Stimulated activated CD4-positive, alpha-beta T cell treated with anti-CD3 and anti-CD28 coated beads, Interleukin-2, amount 100 ng/mL, for 4 hours (primary cell): ENCODE results near the gene GORAB.

ENCODE experiments used
- DNase-seq: peaks from one replicate; pipeline ENCODE4 v3.0.0-alpha.2; 2020; ENCODE audit warnings: low read depth

The GORAB gene

GRCh38 chr1:170538687-170539086 lies 6.7 kb downstream of the GORAB start:
- DNase-seq, result no peak

GRCh38 chr1:170539154-170539553 lies 7.2 kb downstream of the GORAB start:
- DNase-seq, result no peak

- DNase-seq, result no peak
Observed at GRCh38 chr1:170544624-170545023, 12.7 kb downstream of the GORAB start.

- no peak for DNase-seq
Observed at GRCh38 chr1:170545476-170545875, 13.5 kb downstream of the GORAB start.

GRCh38 chr1:170547255-170547654 lies 15.3 kb downstream of the GORAB start:
- no peak for DNase-seq

- DNase-seq, result no peak
Observed at GRCh38 chr1:170548497-170548896, 16.5 kb downstream of the GORAB start.

- no peak for DNase-seq
Observed at GRCh38 chr1:170555370-170555769, 23.4 kb downstream of the GORAB start.

GRCh38 chr1:170556917-170557316 lies 25.0 kb downstream of the GORAB start:
- DNase-seq, result no peak

GRCh38 chr1:170558731-170559130 lies 26.8 kb downstream of the GORAB start:
- DNase-seq, result no peak

- DNase-seq, result no peak
Observed at GRCh38 chr1:170559166-170559565, 27.2 kb downstream of the GORAB start.

- DNase-seq, result no peak
Observed at GRCh38 chr1:170560681-170561285, 28.8 kb downstream of the GORAB start.

GRCh38 chr1:170562646-170563338 lies 30.8 kb downstream of the GORAB start:
- DNase-seq, result peak; percentile 6

GRCh38 chr1:170567214-170567613 lies 35.2 kb downstream of the GORAB start:
- no peak for DNase-seq

GRCh38 chr1:170568197-170568596 lies 36.2 kb downstream of the GORAB start:
- no peak for DNase-seq

GRCh38 chr1:170576980-170577379 lies 45.0 kb downstream of the GORAB start:
- no peak for DNase-seq

GRCh38 chr1:170578359-170578758 lies 46.4 kb downstream of the GORAB start:
- no peak for DNase-seq

- no peak for DNase-seq
Observed at GRCh38 chr1:170580636-170581440, 48.9 kb downstream of the GORAB start.

- DNase-seq, result no peak
Observed at GRCh38 chr1:170583186-170583585, 51.2 kb downstream of the GORAB start.

GRCh38 chr1:170586321-170587252 lies 54.6 kb downstream of the GORAB start:
- no peak for DNase-seq

- no peak for DNase-seq
Observed at GRCh38 chr1:170587253-170587593, 55.3 kb downstream of the GORAB start.

- DNase-seq, result no peak
Observed at GRCh38 chr1:170590921-170591705, 59.1 kb downstream of the GORAB start.
